IPS DF 6.9 (cell line): ENCODE data around the gene GPR183.

Source experiments
- DNase-seq: peaks from one replicate; pipeline ENCODE4 v3.0.0-alpha.2; 2013; ENCODE audit warnings: low read depth, low spot score
- H3K27ac ChIP-seq: one replicate; pipeline ENCODE4 v1.5.1; 2013; ENCODE audit warnings: low read length, control low read depth
- H3K27me3 ChIP-seq: 2 replicates; pipeline ENCODE4 v1.6.1; 2013; ENCODE audit warnings: mild to moderate bottlenecking, low read length; ENCODE audit not compliant: control insufficient read depth, insufficient read depth
- H3K36me3 ChIP-seq: 2 replicates; pipeline ENCODE4 v1.6.1; 2013; ENCODE audit warnings: low read length; ENCODE audit not compliant: control insufficient read depth, insufficient read depth
- H3K4me1 ChIP-seq: 2 replicates; pipeline ENCODE4 v1.6.1; 2013; ENCODE audit warnings: low read length; ENCODE audit not compliant: control insufficient read depth, insufficient read depth
- H3K4me3 ChIP-seq: 2 replicates; pipeline ENCODE4 v1.5.1; 2013; ENCODE audit warnings: mild to moderate bottlenecking, low read length
- H3K9me3 ChIP-seq: 2 replicates; pipeline ENCODE4 v1.6.1; 2013; ENCODE audit warnings: low read length, inconsistent platforms; ENCODE audit not compliant: control insufficient read depth, insufficient read depth
- WGBS: extraction: QIAGEN DNeasy Blood & Tissue Kit; methylation state at CpG from one replicate; pipeline ENCODE4 v1.1.7; 2013; ENCODE audit warnings: mixed read lengths, missing lambda C conversion rate; ENCODE audit not compliant: insufficient read length, insufficient coverage; 5-methylcytosine and 5-hydroxymethylcytosine counted together

The GPR183 gene

DNA sequence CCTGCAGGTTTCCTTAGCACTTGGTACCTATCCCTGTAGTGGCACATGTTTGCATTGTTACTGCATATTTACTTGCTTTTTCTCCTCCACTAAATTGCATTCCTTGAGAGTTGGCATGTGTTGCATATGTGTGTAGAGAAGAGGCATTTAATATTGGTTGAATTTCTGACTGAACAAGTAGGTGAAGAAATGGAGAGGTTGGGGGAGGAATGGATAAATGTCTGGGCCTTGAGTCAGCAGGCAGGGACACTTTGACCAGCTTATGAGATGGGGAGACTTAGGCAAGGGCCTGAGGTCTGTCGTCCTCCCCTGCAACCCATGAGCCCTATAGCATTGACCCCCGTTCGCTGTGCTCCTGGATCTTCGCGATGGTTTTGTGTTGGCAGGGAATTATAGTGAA lies 47.0 kb downstream of the GPR183 start:
- Histone ChIP-seq H3K4me3 (no peak overlapping the region), H3K27me3 (no peaks in the 10 kb centered on the region), H3K9me3 (no peaks in the 10 kb centered on the region), H3K4me1 (no peaks in the 10 kb centered on the region), H3K36me3 (peaks cover 2% of the 10 kb centered on the region; the same call in 1 of the 2 replicates), H3K27ac (no peak overlapping the region)
- no peak for DNase-seq
- WGBS: no CpG with 5 or more reads among the region's 5 CpGs

DNA sequence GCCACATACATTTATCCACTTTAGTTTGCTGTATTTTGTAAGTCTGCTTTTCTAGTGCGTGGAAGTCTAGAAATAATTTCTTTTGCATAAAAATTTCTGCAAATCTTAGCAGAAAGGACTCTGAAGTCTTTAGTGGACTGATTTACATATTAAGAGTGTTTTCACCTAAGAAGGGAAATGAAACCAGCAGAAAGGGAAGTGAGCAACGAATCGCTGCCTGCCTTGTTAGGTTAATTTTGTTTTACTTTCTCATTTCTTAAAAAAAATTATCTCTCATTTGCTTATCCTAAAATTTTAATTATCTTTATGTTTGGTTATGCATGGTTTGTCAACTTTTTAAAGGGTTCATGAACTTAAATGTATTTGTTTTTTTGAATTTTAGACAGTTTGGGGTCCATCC lies 48.3 kb downstream of the GPR183 start:
- Histone ChIP-seq H3K9me3 (no peaks in the 10 kb centered on the region), H3K4me3 (no peak overlapping the region), H3K27ac (no peak overlapping the region), H3K27me3 (no peaks in the 10 kb centered on the region), H3K36me3 (peaks cover 2% of the 10 kb centered on the region; the same call in 1 of the 2 replicates), H3K4me1 (no peaks in the 10 kb centered on the region)
- no CpG with 5 or more reads among the region's 3 CpGs for WGBS
- DNase-seq: no peak

DNA sequence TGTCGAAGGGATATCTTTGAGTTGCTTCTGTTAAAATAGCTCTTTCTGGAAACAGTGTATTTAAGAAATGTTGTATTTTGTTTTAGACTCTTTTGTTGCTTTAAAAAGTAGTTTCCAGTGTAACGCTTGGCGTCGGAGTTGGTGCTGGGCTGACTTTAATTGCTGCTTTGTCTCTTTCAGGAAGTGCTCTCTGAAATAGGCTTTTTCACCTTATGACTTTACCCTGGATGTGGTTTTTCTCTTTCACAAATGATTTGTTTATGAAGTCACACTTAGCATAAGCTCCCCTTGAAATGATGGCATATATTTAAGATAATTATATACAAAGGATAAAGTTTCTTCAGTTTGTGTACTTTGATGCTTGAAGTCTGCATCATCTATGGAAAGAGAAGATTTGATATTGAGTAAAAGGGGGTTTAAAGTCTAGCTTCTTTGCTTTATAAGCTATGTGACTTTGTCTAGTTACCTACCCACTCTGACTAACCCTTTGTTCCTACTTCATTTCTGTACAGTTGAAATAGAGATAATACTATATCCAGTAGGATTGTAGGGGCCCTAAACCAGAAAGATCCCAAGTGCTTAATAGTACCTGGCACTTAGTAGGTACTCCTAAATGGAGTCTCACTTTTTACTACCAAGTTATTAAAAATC lies 48.9 kb downstream of the GPR183 start, which contains the start of gene GPR18:
TSS of gene GPR18 (minus strand) at position 170 of the 651 bp plus-strand sequence. CDS start 2,507 bp downstream, outside the sequence.
- Histone ChIP-seq H3K27me3 (no peaks in the 10 kb centered on the region), H3K36me3 (peaks cover 2% of the 10 kb centered on the region; the same call in 1 of the 2 replicates), H3K27ac (no peak within 1 kb of the TSS), H3K4me3 (no peak within 1 kb of the TSS), H3K9me3 (no peaks in the 10 kb centered on the region), H3K4me1 (no peaks in the 10 kb centered on the region)
- DNase-seq: no peak
- no CpG with 5 or more reads among the region's 4 CpGs for WGBS

DNA sequence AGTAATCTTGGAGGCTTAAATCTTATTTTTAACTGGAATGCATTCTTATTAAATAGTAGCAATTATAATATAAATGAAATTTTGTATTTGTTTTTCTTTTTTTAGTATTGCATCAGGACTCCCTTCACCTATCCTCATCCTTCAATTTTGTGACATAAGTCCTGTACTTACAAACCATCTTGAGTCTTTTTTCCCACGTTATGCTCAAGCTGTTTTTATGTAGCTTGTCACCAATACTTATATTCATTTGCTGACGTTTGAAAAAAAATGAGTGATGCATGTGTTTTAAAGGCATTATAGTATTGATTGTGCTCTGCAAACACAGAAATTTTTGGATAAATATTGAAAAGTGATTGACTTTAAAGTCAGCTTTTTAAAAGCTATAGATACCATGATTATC lies 49.9 kb downstream of the GPR183 start:
- peaks cover 2% of the 10 kb centered on the region; the same call in 1 of the 2 replicates for H3K36me3 ChIP-seq
- no peak overlapping the region for H3K27ac ChIP-seq
- DNase-seq: no peak
- no peak overlapping the region for H3K4me3 ChIP-seq
- no peaks in the 10 kb centered on the region for H3K4me1 ChIP-seq
- no CpG with 5 or more reads among the region's 2 CpGs for WGBS
- no peaks in the 10 kb centered on the region for H3K9me3 ChIP-seq
- H3K27me3 ChIP-seq: no peaks in the 10 kb centered on the region

DNA sequence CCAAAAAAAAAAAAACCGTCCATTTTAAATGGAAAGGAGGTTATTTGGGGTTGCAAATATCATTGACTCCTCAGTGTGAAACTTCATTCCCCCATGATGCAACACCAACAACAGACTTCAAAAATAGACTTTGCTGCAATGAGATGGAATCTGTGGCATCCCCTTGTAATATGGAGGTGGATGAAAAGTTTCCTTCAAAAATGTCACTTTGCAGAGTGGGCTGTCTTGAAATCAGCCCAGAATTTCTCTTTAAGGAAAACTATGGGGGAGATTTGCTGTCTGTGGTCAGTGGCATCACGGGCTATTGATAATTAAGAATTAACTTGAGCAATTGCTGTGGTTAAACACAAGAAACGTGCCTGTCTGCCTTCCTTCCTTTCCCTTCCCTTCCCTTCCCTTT lies 50.5 kb downstream of the GPR183 start:
- Histone ChIP-seq H3K4me1 (0 out of 2 replicates have a peak, but pooled peaks cover 1% of the 10 kb centered on the region), H3K9me3 (no peaks in the 10 kb centered on the region), H3K27ac (no peak overlapping the region), H3K27me3 (no peaks in the 10 kb centered on the region), H3K36me3 (peaks cover 2% of the 10 kb centered on the region; the same call in 1 of the 2 replicates), H3K4me3 (no peak overlapping the region)
- no CpG with 5 or more reads among the region's 3 CpGs for WGBS
- no peak for DNase-seq

DNA sequence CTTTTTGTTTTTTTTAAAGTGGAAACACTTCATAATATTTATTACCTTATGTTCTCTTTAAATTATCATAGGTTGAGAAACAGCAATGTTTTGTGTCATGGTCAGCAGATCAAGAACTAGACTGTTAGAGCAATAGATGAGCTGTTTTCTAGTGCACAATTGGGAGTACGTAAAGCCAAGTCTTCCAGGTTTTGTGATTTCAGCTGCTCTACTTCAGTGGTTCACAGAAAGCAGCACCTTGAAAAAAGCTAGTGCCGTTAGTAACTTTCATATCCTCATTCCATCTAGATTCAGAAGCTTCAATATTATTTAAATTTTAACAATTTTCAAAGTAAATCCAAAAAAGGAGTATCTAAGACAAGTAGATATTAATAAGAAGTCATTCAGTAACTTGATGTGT lies 50.9 kb downstream of the GPR183 start:
- H3K4me1 ChIP-seq: 0 out of 2 replicates have a peak, but pooled peaks cover 3% of the 10 kb centered on the region
- H3K27me3 ChIP-seq: no peaks in the 10 kb centered on the region
- WGBS: no CpG with 5 or more reads among the region's 2 CpGs
- H3K27ac ChIP-seq: no peak overlapping the region
- H3K36me3 ChIP-seq: no peaks in the 10 kb centered on the region
- H3K9me3 ChIP-seq: no peaks in the 10 kb centered on the region
- DNase-seq: no peak
- H3K4me3 ChIP-seq: no peak overlapping the region

DNA sequence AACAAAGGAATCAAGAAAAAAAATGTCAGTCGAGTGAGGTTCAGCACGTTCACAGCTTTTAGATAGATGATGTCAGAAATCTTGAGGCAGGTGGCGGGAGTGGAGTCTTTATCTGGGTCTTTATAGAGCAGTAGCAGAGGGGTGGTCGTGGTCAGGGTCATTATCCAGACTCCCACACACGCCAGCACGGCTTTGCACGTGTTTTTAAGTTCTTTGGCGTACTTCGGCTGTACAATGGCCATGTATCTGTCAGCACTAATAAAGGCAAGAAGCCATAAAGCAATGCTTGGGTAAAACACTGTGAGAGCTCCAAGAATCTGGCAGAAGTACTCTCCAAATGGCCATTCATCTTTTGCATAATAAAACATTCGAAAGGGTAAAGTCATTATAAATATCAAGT lies 51.9 kb downstream of the GPR183 start:
- no CpG with 5 or more reads among the region's 10 CpGs for WGBS
- 0 out of 2 replicates have a peak, but pooled peaks cover 4% of the 10 kb centered on the region for H3K4me1 ChIP-seq

DNA sequence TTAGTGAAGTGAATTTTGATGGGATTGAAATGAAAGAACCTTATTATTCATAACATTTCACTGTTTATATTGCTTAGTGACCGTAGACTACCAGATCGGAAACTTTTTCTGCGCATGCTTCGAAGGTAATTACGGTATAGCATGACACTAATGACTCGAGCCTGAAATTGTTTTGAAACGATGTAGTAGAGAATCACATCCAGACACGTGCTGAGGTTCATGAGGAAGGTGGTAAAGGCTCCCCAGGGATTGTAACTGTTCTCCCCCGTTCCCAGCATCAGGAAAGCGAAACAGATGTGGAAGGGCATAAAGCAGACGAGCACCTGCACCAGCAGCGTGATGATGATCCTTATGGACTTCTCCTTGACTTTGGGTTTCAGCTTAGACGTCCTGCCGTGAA lies 52.4 kb downstream of the GPR183 start:
- no peaks in the 10 kb centered on the region for H3K9me3 ChIP-seq
- no peak overlapping the region for H3K4me3 ChIP-seq
- H3K27ac ChIP-seq: no peak overlapping the region
- no peak for DNase-seq
- H3K27me3 ChIP-seq: no peaks in the 10 kb centered on the region
- no CpG with 5 or more reads among the region's 14 CpGs for WGBS
- H3K36me3 ChIP-seq: no peaks in the 10 kb centered on the region
- H3K4me1 ChIP-seq: 0 out of 2 replicates have a peak, but pooled peaks cover 4% of the 10 kb centered on the region

More for the DNA sequence above, 51.9 kb downstream of the GPR183 start:
- Histone ChIP-seq H3K9me3 (no peaks in the 10 kb centered on the region), H3K4me3 (no peak overlapping the region), H3K27ac (no peak overlapping the region), H3K36me3 (no peaks in the 10 kb centered on the region), H3K27me3 (no peaks in the 10 kb centered on the region)
- DNase-seq: no peak

DNA sequence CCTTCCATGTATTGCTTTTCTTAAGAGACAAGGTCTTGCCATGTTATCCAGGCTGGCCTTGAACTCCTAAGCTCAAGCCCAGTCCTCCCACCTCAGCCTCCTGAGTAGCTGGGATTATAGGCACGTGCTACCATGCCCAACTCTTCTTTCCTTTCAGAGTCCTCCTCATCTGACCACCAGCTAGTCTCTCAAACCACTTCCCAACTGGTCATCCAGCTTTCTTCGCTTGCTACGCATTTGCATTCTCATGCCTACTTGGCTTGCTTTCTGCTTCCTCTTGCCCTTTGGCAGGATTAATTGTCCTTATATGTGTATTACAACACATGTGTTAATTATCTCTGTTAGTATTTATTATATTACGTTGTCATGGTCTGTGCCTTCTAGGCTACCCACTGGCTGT lies 55.3 kb downstream of the GPR183 start:
- no peaks in the 10 kb centered on the region for H3K36me3 ChIP-seq
- 0 out of 2 replicates have a peak, but pooled peaks cover 4% of the 10 kb centered on the region for H3K4me1 ChIP-seq
- DNase-seq: no peak
- H3K9me3 ChIP-seq: no peaks in the 10 kb centered on the region
- no peak overlapping the region for H3K27ac ChIP-seq
- H3K4me3 ChIP-seq: no peak overlapping the region
- H3K27me3 ChIP-seq: no peaks in the 10 kb centered on the region
- WGBS: no CpG with 5 or more reads among the region's 4 CpGs

DNA sequence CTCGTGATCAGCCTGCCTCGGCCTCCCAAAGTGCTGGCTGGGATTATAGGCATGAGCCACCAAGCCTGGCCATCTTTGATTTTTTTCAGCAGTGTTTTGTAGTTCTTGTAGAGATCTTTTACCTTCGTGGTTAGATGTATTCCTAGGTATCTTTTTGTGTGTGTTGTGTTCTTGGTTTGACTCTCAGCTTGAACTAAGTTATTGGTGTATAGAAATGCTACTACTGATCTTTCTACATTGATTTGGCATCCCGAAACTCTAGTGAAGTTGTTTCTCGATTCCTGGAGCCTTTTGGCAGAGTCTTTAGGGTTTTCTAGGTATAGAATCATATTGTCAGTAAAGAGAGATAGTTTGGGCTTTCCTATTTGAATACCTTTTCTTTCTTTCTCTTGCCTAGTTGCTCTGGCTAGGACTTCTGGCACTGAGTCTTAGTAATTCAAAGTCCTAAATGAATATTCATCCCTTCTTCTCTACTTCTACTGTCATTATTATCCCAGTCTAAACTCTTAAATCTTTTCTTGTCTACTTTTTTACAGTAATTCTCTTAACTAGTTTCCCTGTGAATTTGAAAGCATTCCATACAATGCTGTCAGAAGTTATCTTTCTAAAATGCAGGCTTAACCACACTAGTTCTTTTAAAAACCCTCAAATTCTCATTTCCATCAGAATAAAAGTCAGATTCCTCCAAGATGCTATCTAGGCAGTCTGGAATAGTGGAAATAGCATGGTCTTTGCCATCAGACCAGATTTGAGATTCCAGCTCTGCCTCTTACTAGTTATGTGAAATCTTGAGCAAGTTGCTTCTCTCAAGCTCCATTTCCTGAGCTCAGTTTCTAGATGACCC lies 56.0 kb downstream of the GPR183 start:
- no peak for DNase-seq
- no CpG with 5 or more reads among the region's 5 CpGs for WGBS

More for the DNA sequence above, 56.0 kb downstream of the GPR183 start:
- Histone ChIP-seq H3K36me3 (no peaks in the 10 kb centered on the region), H3K4me3 (no peak overlapping the region), H3K27ac (no peak overlapping the region), H3K9me3 (no peaks in the 10 kb centered on the region), H3K27me3 (no peaks in the 10 kb centered on the region), H3K4me1 (0 out of 2 replicates have a peak, but pooled peaks cover 4% of the 10 kb centered on the region)
